GM20000 (cell line): ENCODE data around the gene GLIPR1L1.
A peak's percentile ranks its signal among the peaks of the same experiment; 100 is the strongest.
"Not testable (repeated sequence)": the region's sequence is repeated elsewhere in the genome, so short reads cannot be mapped to it uniquely, and the experiment has no call there.

Experiments
- DNase-seq: peaks from one replicate; pipeline ENCODE4 v3.0.0; 2012; ENCODE audit warnings: low spot score
- TF ChIP-seq, protein P1 (sequence below): IDR thresholded peaks from 2 replicates; pipeline ENCODE4 v1.5.1; 2012; ENCODE audit warnings: mild to moderate bottlenecking, control low read depth; ENCODE audit errors: extremely low read depth, missing control alignments

Gene GLIPR1L1

DNA sequence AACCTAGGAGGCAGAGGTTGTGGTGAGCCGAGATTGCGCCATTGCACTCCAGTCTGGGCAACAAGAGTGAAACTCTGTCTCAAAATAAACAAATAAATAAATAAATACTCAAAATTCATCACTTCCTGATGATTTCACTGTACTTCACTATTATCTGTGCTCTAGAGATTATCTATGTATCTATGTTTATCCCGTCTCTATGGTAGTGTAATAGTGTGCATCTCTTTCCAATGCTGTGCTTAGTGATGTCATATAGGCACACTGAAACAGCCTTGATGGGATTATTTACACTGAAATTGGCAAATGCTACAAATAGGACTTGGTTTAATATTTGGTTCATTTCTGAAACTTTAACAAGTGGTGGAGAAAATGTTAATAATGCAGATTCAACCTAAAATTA, 10.8 kb upstream of the GLIPR1L1 start:
- no peak for DNase-seq
- TF ChIP-seq, protein P1, sequence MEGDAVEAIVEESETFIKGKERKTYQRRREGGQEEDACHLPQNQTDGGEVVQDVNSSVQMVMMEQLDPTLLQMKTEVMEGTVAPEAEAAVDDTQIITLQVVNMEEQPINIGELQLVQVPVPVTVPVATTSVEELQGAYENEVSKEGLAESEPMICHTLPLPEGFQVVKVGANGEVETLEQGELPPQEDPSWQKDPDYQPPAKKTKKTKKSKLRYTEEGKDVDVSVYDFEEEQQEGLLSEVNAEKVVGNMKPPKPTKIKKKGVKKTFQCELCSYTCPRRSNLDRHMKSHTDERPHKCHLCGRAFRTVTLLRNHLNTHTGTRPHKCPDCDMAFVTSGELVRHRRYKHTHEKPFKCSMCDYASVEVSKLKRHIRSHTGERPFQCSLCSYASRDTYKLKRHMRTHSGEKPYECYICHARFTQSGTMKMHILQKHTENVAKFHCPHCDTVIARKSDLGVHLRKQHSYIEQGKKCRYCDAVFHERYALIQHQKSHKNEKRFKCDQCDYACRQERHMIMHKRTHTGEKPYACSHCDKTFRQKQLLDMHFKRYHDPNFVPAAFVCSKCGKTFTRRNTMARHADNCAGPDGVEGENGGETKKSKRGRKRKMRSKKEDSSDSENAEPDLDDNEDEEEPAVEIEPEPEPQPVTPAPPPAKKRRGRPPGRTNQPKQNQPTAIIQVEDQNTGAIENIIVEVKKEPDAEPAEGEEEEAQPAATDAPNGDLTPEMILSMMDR: no peak

DNA sequence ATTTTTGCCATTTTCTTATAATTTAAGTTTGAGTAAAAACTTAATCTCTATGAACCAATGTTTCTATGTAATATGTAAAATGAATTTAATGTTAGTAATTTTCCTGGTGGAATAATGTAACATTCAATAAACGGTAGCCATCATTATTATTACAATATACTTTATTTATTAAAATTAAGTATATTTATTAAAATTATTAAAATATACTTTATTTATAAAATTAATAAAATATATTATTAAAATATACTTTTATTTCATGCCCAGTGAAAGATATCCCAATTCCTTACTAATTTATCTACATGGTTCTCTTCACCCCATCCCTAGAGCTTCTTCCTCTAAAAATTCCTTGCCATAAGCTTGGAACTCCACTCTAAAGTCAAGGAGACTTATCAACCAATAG, 6.8 kb upstream of the GLIPR1L1 start:
- TF ChIP-seq, protein P1: no peak
- DNase-seq: no peak

DNA sequence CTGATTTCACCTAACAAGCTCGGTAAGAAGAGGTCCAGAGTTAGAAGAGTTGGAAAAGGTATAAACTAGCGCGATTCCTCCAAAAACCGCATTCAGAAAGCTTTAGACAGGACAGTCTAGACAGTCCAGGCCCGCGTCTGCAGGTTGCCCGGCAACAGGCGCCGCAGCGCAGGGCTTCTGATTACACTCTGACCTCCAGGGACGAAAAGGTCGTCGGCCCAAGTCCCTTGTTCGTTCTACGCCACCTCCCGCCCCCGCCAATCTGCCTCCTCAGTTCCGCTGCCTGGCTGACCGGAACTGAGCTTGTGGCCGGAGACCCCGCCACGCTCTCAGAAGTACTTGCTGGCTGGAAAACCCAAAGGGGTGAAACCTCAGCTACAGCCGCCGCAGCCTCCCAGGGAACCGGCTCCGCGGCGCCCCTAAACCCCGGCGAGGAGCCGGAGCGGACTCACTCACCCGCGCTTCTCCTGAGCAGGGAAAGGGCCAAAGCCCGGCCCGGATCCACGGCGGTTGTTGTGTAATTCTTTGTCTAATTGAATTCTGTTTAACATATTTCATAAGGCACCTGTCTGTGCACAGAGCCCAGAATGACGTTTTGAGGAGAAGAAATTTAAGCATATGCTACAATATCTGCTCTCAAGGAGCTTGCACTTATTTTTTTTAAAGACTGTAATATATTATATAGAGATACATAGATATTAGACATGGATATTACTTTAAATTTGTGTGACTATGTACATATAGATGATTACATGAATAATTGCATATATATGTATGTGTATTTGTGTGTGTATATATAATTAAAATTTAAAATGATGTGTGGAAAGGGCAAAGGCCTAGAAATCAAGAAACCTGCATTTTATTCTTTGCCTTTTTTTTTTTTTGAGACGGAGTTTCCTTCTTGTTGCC, 4.3 kb upstream of the GLIPR1L1 start, which contains the start of gene CAPS2:
Gene CAPS2, minus strand, starts transcription at position 407 of the 909 bp plus-strand sequence. CDS start 3,826 bp downstream, outside the sequence.
- DNase-seq: peak; percentile 79
- TF ChIP-seq, protein P1: no peak

DNA sequence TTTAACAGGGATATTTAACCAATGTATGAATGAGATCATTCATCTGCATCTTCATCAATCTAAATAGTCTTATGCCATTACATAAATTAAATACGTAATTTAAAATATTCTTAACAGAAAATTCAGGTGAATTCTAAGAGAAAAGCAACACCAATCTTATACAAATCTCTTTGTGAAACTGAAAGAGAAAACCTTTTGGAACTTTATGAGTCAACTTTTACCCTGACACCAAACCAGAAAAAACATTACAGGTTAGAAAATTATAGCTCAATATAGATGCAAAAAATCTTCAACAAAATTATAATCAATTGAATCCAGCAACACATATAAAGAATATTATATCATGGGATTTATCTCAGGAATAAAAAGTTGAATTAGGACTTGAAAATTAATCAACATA, 3.4 kb downstream of the GLIPR1L1 start:
- TF ChIP-seq, protein P1: no peak
- DNase-seq: peak; percentile 23

DNA sequence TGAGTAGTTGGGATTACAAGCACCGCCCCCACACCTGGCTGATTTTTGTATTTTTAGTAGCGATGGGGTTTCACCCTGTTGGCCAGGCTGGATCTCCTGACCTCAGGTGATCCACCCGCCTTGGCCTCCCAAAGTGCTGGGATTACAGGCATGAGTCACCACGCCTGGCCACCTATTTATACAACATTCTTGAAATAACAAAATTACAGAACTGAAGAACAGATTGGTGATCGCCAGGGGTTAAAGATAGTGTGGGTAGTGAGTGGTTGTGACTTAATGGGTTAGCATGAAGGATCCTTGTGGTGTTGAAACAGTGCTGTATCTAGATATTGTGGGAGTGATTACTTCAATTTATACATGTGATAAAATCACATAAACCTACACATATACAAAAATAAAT, 7.4 kb downstream of the GLIPR1L1 start:
- no peak for DNase-seq
- TF ChIP-seq, protein P1: no peak

DNA sequence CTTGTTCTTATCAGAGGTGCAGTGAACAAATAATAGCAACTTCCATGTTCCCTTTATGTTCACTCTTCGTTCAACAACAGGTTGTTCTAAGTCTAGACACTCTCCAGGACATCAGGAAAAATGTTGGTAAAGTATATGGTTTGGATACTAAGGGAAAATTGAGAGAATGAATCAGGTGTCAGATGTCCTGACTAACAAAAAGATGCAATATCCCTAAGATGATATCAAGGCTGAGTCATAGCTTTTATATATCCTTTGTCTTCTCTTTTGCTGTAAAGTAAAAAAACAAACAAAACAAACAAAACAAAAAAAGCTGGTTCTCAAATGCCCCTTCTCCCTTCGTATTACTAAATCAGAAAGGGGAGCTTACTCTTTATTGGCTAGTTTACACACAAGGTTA, 11.1 kb downstream of the GLIPR1L1 start:
- DNase-seq: no peak
- TF ChIP-seq, protein P1: no peak

DNA sequence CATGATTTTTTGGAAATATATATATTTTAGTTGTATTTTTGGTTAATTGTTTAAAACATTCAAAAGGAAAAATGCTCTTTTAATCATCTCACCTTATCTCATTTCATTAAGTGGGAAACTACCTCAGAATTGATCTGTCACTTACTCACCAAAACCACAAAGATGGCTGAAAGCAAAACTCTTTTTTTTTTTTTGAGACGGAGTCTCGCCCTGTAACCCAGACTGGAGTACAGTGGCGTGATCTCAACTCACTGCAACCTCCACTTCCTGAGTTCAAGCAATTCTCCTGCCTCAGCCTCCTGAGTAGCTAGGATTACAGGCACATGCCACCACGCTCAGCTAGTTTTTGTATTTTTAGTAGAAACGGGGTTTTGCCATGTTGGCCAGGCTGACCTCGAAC, 11.7 kb downstream of the GLIPR1L1 start:
- not testable (repeated sequence) for DNase-seq

DNA sequence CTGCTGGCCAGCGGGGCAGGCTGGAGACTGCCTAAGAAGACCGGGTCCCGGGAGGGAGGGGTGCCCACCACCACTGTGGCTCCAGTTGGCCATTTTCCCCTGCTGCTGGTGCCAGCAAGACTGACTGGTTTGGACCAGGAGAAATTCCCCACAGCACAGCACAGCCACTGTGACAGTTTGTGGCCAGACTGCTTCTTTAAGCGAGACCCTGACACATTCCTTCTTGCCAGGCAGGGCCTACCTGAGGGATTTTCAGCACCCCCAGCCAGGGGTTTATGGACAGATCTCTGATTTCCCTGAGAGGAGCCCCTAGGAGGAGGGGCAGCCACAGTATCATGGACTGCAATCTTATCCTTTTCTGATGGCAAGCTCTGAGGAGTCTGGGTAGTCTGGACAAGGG, 15.5 kb downstream of the GLIPR1L1 start:
- TF ChIP-seq, protein P1: no peak

More for the DNA sequence above, 15.5 kb downstream of the GLIPR1L1 start:
- DNase-seq: no peak
